Activated CD8-positive, alpha-beta T cell treated with anti-CD3 and anti-CD28 coated beads for 36 hours (primary cell): Measurements from ENCODE around the gene SCCPDH. TPM values are rescaled to one million over a fixed set of nuclear protein-coding genes. Genes with fewer than 3 reads are reported as not detected.

ENCODE experiments used
- ATAC-seq: fragments of 200-7000 bp; cut with Tn5 transposase; one replicate; pipeline ENCODE4 v1.10.0; 2021; ENCODE audit warnings: mild to moderate bottlenecking, moderate library complexity
- CTCF ChIA-PET: fragments of 350-600 bp; sonication (Branson Sonifier 250); formaldehyde crosslinking; loops from one replicate; lab custom pipeline; 2021; ENCODE audit warnings: antibody characterized with exemption; lab: Charles Lee
- POLR2A ChIA-PET: fragments of 350-600 bp; sonication (Branson Sonifier 250); formaldehyde crosslinking; loops from one replicate; lab custom pipeline; 2021; ENCODE audit warnings: antibody characterized with exemption; lab: Charles Lee
- DNase-seq: peaks from one replicate; pipeline ENCODE4 v3.0.0-alpha.2; 2020
- H3K27ac Mint-ChIP-seq: one replicate; pipeline ENCODE4 v1.8.0; 2021; ENCODE audit warnings: mild to moderate bottlenecking, mixed read lengths
- H3K27me3 Mint-ChIP-seq: one replicate; pipeline ENCODE4 v1.8.0; 2021; ENCODE audit warnings: mixed read lengths
- H3K36me3 Mint-ChIP-seq: one replicate; pipeline ENCODE4 v1.8.0; 2021; ENCODE audit warnings: low read depth, mixed read lengths
- H3K4me1 Mint-ChIP-seq: one replicate; pipeline ENCODE4 v1.8.0; 2021; ENCODE audit warnings: low read depth, mixed read lengths
- H3K4me3 Mint-ChIP-seq: one replicate; pipeline ENCODE4 v1.8.0; 2021; ENCODE audit warnings: mild to moderate bottlenecking, moderate library complexity, mixed read lengths
- H3K9me3 Mint-ChIP-seq: one replicate; pipeline ENCODE4 v1.8.0; 2021; ENCODE audit warnings: mixed read lengths
- intact Hi-C: fragments of 100-400 bp; cut with micrococcal nuclease; formaldehyde crosslinking; loops from one replicate; pipeline ENCODE4 v1.10.0; 2022
- total RNA-seq, 2 experiments: library from RNA; stranded (reverse); gene quantifications; one replicate each; pipeline ENCODE4 v1.2.3, GENCODE V29; 2021
- TF ChIP-seq, protein P1 (sequence below): fragments of 200-600 bp; IDR thresholded peaks from one replicate; pipeline ENCODE4 v1.8.0; 2022; ENCODE audit warnings: antibody characterized with exemption, mild to moderate bottlenecking

Gene SCCPDH
- total RNA-seq, 2 experiments from 2014 or later = 39.4 to 41.7 TPM

DNA sequence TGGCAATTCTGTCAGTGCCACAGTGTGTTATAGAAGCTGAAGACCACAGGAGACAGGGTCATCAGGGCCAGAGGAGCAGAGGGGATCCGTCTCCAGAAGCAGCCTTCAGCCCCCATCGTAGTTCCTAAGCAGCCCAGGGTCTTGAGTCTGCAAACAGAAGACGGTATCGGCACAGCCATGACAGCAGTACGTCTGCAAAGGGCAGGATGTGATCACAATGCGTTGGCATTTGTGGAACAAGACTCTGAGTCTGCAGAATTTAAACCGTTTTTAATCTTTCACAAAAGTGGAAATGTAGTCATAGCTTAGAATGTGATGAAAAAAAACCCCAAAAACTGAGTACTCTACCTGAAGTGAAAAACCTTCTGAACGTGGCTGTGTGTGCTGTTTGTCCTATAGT lies 44.0 kb upstream of the SCCPDH start:
- ChIA-PET POLR2A (interaction anchor here (1.6 kb wide), 1 partner anchor 10 kb away, joined by 4 read pairs; no protein-coding TSS in a partner anchor), CTCF (interaction anchor here (0.8 kb wide), 1 partner anchor 9 kb away, joined by 3 read pairs; no protein-coding TSS in a partner anchor)
- DNase-seq (no peak), ATAC-seq (no peak)
- Mint-ChIP-seq H3K27me3 (no peaks in the 10 kb centered on the region), H3K36me3 (peaks cover 2% of the 10 kb centered on the region), H3K4me1 (no peaks in the 10 kb centered on the region), H3K9me3 (peaks cover 2% of the 10 kb centered on the region), H3K27ac (no peak overlapping the region), H3K4me3 (no peak overlapping the region)
- intact Hi-C loops = no loop called here
- TF ChIP-seq, protein P1, sequence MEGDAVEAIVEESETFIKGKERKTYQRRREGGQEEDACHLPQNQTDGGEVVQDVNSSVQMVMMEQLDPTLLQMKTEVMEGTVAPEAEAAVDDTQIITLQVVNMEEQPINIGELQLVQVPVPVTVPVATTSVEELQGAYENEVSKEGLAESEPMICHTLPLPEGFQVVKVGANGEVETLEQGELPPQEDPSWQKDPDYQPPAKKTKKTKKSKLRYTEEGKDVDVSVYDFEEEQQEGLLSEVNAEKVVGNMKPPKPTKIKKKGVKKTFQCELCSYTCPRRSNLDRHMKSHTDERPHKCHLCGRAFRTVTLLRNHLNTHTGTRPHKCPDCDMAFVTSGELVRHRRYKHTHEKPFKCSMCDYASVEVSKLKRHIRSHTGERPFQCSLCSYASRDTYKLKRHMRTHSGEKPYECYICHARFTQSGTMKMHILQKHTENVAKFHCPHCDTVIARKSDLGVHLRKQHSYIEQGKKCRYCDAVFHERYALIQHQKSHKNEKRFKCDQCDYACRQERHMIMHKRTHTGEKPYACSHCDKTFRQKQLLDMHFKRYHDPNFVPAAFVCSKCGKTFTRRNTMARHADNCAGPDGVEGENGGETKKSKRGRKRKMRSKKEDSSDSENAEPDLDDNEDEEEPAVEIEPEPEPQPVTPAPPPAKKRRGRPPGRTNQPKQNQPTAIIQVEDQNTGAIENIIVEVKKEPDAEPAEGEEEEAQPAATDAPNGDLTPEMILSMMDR = no peak

DNA sequence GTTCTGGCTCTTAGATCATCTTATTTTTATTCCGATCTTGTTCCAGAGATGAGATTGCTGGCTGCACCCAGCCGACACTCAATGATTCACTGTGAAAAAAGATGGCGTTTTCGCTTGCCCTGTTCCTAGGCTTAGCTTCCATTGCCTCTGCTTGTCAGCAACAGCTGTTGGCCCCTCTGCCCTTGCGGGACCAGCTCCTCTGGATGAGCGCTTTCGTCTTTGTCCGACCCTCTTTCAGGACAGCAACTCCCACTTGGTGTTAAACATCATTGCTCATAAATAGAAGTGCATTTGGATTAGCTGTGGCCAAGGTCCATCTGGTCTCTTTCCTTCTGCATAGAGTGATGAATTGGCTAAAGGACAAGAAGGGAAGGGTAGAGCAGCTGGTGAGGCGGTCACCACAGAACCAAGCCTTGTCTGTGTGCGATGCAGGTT lies 43.5 kb upstream of the SCCPDH start:
- TF ChIP-seq, protein P1 = no peak
- Mint-ChIP-seq H3K4me3 (no peak overlapping the region), H3K36me3 (no peaks in the 10 kb centered on the region), H3K9me3 (no peaks in the 10 kb centered on the region), H3K27ac (no peak overlapping the region), H3K4me1 (no peaks in the 10 kb centered on the region), H3K27me3 (no peaks in the 10 kb centered on the region)
- intact Hi-C loops = no loop called here
- DNase-seq (no peak), ATAC-seq (no peak)
- CTCF ChIA-PET = no interaction called here
- POLR2A ChIA-PET = interaction anchor here (0.8 to 1.6 kb wide), 2 partner anchors 10 to 11 kb away, joined by 3 to 4 read pairs; no protein-coding TSS in a partner anchor

DNA sequence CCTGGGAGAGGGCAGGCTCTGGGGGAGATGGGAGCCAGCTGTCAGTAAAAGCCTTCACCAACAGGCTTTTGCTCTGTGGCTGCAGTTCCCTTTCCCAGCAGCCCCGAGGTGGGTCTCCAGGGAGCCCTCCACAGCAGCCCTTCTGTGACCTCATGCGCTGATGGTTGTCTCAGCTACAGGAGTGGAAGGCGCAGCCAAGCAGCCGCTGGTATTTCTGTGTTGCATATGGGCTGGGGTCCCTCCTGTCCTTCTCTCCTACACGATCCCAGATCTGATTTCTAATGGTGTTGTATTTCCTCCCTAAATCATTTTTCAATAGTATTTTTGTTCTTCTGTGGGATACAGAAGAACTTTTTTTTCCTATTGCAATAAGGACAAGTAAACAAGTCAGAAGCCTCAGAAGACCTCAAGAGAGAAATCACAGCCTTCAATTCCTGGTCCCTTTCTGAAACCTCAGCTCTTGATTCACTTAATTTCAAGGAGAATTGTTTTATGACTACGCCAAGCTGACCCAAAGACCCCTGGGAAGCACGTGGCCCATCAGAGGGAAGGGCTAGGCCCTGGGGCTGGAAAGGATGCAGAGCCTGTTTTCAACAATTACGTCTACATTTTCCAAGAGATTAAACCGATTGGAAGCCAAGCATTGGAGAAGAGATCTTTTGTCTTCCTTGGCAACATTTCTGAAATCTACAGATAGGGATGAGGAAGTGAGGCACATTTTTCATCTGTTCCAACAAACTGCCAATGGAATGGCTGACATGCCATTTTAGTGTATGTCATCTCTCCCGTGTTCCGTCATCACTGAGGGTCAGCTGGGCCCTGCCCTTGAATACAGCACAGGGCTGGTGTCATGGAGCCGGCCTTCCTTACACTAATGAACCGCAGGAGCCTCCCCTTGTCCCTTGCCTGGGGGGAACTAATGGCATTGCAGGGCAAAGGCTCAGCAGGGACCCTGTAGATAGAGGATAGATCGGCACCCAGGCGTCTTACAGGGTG lies 42.0 kb upstream of the SCCPDH start:
- CTCF ChIA-PET = interaction anchor here (1.1 to 1.7 kb wide), 3 partner anchors 14 to 135 kb away, joined by 3 to 5 read pairs (median 3); no protein-coding TSS in a partner anchor
- Mint-ChIP-seq H3K4me3 (no peak overlapping the region), H3K36me3 (no peaks in the 10 kb centered on the region), H3K27me3 (no peaks in the 10 kb centered on the region), H3K4me1 (no peaks in the 10 kb centered on the region), H3K9me3 (no peaks in the 10 kb centered on the region), H3K27ac (no peak overlapping the region)
- DNase-seq (no peak), ATAC-seq (no peak)
- intact Hi-C loops = no loop called here
- POLR2A ChIA-PET = interaction anchor here (1.6 kb wide), 1 partner anchor 8 kb away, joined by 4 read pairs; no protein-coding TSS in a partner anchor
- TF ChIP-seq, protein P1 = no peak

DNA sequence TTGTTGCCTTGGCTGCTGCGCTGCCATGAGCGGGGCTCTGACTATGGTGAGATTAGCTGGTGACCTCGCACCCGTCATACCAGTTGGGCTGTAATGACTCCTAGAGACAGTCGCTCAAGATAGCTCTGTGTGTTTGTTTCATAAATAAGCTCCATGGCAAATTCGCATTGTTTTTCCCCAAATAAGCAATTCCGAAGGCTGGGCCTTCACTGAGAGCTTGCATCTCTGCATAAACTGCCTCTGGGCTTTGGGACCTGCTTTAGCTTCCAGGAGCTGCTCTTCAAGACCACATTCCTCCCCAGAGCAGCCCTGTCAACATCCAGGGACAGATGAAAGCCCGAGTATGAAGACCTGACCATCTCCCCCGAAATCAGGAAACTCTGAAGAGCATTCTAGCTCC lies 40.7 kb upstream of the SCCPDH start:
- CTCF ChIA-PET = interaction anchor here (1.1 to 1.7 kb wide), 3 partner anchors 12 to 136 kb away, joined by 3 to 5 read pairs (median 3); no protein-coding TSS in a partner anchor
- H3K36me3 Mint-ChIP-seq = no peaks in the 10 kb centered on the region
- no peaks in the 10 kb centered on the region for H3K9me3 Mint-ChIP-seq
- H3K27me3 Mint-ChIP-seq = no peaks in the 10 kb centered on the region
- TF ChIP-seq, protein P1 = no peak
- no peak for DNase-seq
- ATAC-seq = no peak
- intact Hi-C loops = no loop called here
- POLR2A ChIA-PET = no interaction called here
- no peaks in the 10 kb centered on the region for H3K4me1 Mint-ChIP-seq
- H3K4me3 Mint-ChIP-seq = no peak overlapping the region
- no peak overlapping the region for H3K27ac Mint-ChIP-seq

DNA sequence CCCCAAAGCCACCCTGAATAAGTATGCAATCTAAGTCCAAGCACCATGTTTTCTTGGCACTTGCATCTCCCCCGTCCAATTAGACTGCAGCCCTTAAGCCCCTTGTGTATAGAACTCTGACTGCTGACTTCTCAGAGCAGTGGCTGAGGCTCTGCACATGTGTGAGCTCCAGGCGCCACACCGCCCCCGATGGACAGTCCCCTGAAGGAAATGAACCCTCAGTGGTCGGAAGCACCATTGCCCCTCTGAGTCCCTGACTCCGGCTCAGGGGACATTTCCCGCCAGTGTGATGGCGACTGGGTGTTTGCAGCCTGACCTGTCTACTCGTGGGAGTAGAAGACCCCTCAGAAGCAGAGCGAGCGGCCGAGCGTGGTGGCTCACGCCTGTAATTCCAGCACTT lies 37.2 kb upstream of the SCCPDH start:
- intact Hi-C loops = no loop called here
- ChIA-PET CTCF (no interaction called here), POLR2A (no interaction called here)
- ATAC-seq (no peak), DNase-seq (no peak)
- no peaks in the 10 kb centered on the region for H3K9me3 Mint-ChIP-seq
- no peaks in the 10 kb centered on the region for H3K4me1 Mint-ChIP-seq
- no peak overlapping the region for H3K27ac Mint-ChIP-seq
- TF ChIP-seq, protein P1 = no peak
- H3K27me3 Mint-ChIP-seq = no peaks in the 10 kb centered on the region
- H3K36me3 Mint-ChIP-seq = no peaks in the 10 kb centered on the region
- H3K4me3 Mint-ChIP-seq = no peak overlapping the region
